Adrenal gland (tissue), 12 donors: ENCODE measurements around the gene CHP1. TPM values are rescaled to one million over a fixed set of nuclear protein-coding genes. Genes with fewer than 3 reads are reported as not detected.

Experiments
- DNase-seq, 7 donors: peaks; one replicate each; pipeline ENCODE4 v3.0.0-alpha.2; 2019 to 2020
- H3K27ac ChIP-seq, 5 donors: fragments of 200-600 bp; sonication (generic) in 4 of 5; 1 replicate in 3 of 5; 2 replicates in 2 of 5; pipeline versions ENCODE4 v1.5.1 to v1.8.0; 2016 to 2020; ENCODE audit warnings: mild to moderate bottlenecking in 1 of 5
- H3K27me3 ChIP-seq: fragments of 200-600 bp; 2 replicates; pipeline ENCODE4 v1.8.0; 2021
- H3K36me3 ChIP-seq, 2 donors: fragments of 200-600 bp; replicated peaks in 1 of 2; 1 replicate in 1 of 2; 2 replicates in 1 of 2; pipeline versions ENCODE4 v1.5.1 to v1.8.0; 2018 to 2022
- H3K4me1 ChIP-seq, 2 donors: fragments of 200-600 bp; replicated peaks in 1 of 2; 1 replicate in 1 of 2; 2 replicates in 1 of 2; pipeline versions ENCODE4 v1.5.1 to v1.8.0; 2018 to 2021
- H3K4me3 ChIP-seq, 4 donors: fragments of 200-600 bp; sonication (generic) in 3 of 4; one replicate each; pipeline ENCODE4 v1.5.1; 2016 to 2018
- H3K9me3 ChIP-seq, 3 donors: fragments of 200-600 bp; sonication (generic) in 1 of 3; replicated peaks in 1 of 3; 1 replicate in 2 of 3; 2 replicates in 1 of 3; pipeline versions ENCODE4 v1.5.1 to v1.8.0; 2016 to 2021
- POLR2A ChIP-seq, 2 donors: fragments of 450-650 bp; IDR thresholded peaks; one replicate each; pipeline ENCODE4 v1.6.1; 2017; ENCODE audit warnings: antibody characterized with exemption in 2 of 2, mild to moderate bottlenecking in 2 of 2, moderate library complexity in 1 of 2
- WGBS, 4 donors: extraction: QIAGEN DNeasy Blood & Tissue Kit in 2 of 4; methylation state at CpG; one replicate each; pipeline versions ENCODE4 v1.1.5 to v1.1.7; 2013 to 2017; 5-methylcytosine and 5-hydroxymethylcytosine counted together
- intact Hi-C, 2 donors: fragments of 100-400 bp; cut with DNase I; formaldehyde crosslinking; loops; one replicate each; pipeline versions ENCODE4 v1.14.1 to v1.15.0; 2022 to 2023
- polyA plus RNA-seq, 3 donors: library from polyadenylated mRNA; stranded (reverse); fragments of 200-250 nt in 2 of 3; fragments of 350-450 nt in 1 of 3; fragmentation: Illumina TruSeq in 1 of 3; extraction: RNeasy Lipid Tissue Mini Kit (QIAGEN cat#74804) in 1 of 3; gene quantifications; one replicate each; pipeline ENCODE4 v1.2.3, GENCODE V29; 2013 to 2014
- total RNA-seq, 9 donors: library from RNA; depleted of rRNA in 4 of 9; stranded (reverse); fragments of >200 nt in 4 of 9; fragments of 120-200 nt in 1 of 9; fragmentation: NEBNext Ultra II Directional in 1 of 9; extraction: Animal tissue kit (Norgen Biotek cat#: 25700) in 1 of 9; gene quantifications; one replicate each; pipeline versions ENCODE4 v1.1.0 to v1.2.4, GENCODE V29; 2013 to 2023
- TF ChIP-seq, protein P1 (sequence below), 6 experiments: fragments of 450-650 bp in 4 of 6; fragments of 200-600 bp in 2 of 6; sonication (generic) in 1 of 6; IDR thresholded peaks; 1 replicate in 5 of 6; 2 replicates in 1 of 6; pipeline versions ENCODE4 v1.5.1 to v1.8.0; 2016 to 2021; ENCODE audit warnings: antibody characterized with exemption in 6 of 6, mild to moderate bottlenecking in 2 of 6, moderate library complexity in 1 of 6
- donor health status: healthy with polysubstance abuse.
- donor health status: Bipolar disorder and iron deficiency.
- donor health status: DM: yes; HTN: yes; CAD: no.
- donor health status: DM: no; HTN: no; CAD: no.
- donor health status: DM: no; HTN: no; CAD: no.
- donor health status: DM: yes; HTN: yes; CAD: no.

The CHP1 gene
- total and polyA plus RNA-seq, 12 donors: 39.7 to 387 (median 165) TPM

GRCh38 chr15:41194444-41194843 is 36.6 kb upstream of the CHP1 start:
- H3K9me3 ChIP-seq: no peaks in the 10 kb centered on the region
- 84 to 94% (median 90%) methylated on average over 1 of the region's 1 CpG for WGBS, 4 donors
- no peak for DNase-seq
- intact Hi-C loops: no loop called here
- no peak overlapping the region for H3K27ac ChIP-seq
- H3K4me1 ChIP-seq: no peaks in the 10 kb centered on the region
- H3K36me3 ChIP-seq: no peaks in the 10 kb centered on the region
- no peaks in the 10 kb centered on the region for H3K27me3 ChIP-seq
- no peak for TF ChIP-seq POLR2A (IDR thresholded peaks at IDR 0.05)
- H3K4me3 ChIP-seq: no peak overlapping the region

GRCh38 chr15:41199470-41199869 is 31.6 kb upstream of the CHP1 start:
- DNase-seq: no peak
- Histone ChIP-seq H3K27me3 (no peaks in the 10 kb centered on the region), H3K4me3 (no peak overlapping the region), H3K36me3 (no peaks in the 10 kb centered on the region), H3K4me1 (no peaks in the 10 kb centered on the region), H3K27ac (no peak overlapping the region), H3K9me3 (no peaks in the 10 kb centered on the region)
- no peak for TF ChIP-seq POLR2A (IDR thresholded peaks at IDR 0.05)
- TF ChIP-seq, protein P1, sequence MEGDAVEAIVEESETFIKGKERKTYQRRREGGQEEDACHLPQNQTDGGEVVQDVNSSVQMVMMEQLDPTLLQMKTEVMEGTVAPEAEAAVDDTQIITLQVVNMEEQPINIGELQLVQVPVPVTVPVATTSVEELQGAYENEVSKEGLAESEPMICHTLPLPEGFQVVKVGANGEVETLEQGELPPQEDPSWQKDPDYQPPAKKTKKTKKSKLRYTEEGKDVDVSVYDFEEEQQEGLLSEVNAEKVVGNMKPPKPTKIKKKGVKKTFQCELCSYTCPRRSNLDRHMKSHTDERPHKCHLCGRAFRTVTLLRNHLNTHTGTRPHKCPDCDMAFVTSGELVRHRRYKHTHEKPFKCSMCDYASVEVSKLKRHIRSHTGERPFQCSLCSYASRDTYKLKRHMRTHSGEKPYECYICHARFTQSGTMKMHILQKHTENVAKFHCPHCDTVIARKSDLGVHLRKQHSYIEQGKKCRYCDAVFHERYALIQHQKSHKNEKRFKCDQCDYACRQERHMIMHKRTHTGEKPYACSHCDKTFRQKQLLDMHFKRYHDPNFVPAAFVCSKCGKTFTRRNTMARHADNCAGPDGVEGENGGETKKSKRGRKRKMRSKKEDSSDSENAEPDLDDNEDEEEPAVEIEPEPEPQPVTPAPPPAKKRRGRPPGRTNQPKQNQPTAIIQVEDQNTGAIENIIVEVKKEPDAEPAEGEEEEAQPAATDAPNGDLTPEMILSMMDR (IDR thresholded peaks at IDR 0.05): no peak
- intact Hi-C loops: no loop called here

DNA sequence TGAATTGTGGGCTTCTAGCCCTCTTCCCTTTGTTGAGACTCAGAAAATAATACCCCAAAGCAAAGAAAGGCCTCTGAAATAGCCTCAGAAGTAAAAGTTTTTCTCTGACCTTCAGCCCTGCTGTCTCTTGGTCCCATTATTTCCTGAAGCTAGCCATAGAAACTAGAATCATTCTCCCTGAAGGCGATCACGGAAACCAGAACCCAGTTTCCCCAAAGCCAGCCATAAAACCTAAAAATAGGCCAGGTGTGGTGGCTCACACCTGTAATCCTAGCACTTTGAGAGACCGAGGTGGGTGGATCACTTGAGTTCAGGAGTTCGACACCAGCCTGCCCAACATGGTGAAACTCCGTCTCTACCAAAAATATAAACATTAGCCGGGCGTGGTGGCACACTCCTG is 27.7 kb upstream of the CHP1 start:
- TF ChIP-seq, protein P1 (IDR thresholded peaks at IDR 0.05): no peak
- TF ChIP-seq POLR2A (IDR thresholded peaks at IDR 0.05): no peak
- DNase-seq: no peak
- intact Hi-C loops: no loop called here
- WGBS, 4 donors: 85 to 93% (median 92%) methylated on average over 6 to 7 of the region's 7 CpGs
- Histone ChIP-seq H3K4me3 (no peak overlapping the region), H3K4me1 (no peaks in the 10 kb centered on the region), H3K27ac (no peak overlapping the region), H3K9me3 (no peaks in the 10 kb centered on the region), H3K27me3 (no peaks in the 10 kb centered on the region), H3K36me3 (no peaks in the 10 kb centered on the region)

- Histone ChIP-seq H3K9me3 (no peaks in the 10 kb centered on the region), H3K27ac (no peak overlapping the region), H3K36me3 (no peaks in the 10 kb centered on the region), H3K4me1 (no peaks in the 10 kb centered on the region), H3K27me3 (no peaks in the 10 kb centered on the region), H3K4me3 (no peak overlapping the region)
- intact Hi-C loops: no loop called here
- TF ChIP-seq, protein P1 (IDR thresholded peaks at IDR 0.05): no peak
- no peak for TF ChIP-seq POLR2A (IDR thresholded peaks at IDR 0.05)
- no peak for DNase-seq
- WGBS, 4 donors: 77 to 87% (median 82%) methylated on average over 3 of the region's 3 CpGs
These were observed 25.8 kb upstream of the CHP1 start for GRCh38 chr15:41205315-41205714.

- no peaks in the 10 kb centered on the region for H3K4me1 ChIP-seq
- no peak overlapping the region for H3K27ac ChIP-seq
- no peak for DNase-seq
- H3K36me3 ChIP-seq: no peaks in the 10 kb centered on the region
- no peak overlapping the region for H3K4me3 ChIP-seq
- intact Hi-C loops: no loop called here
- WGBS, 4 donors: 82 to 96% (median 89%) methylated on average over 5 of the region's 5 CpGs
- no peaks in the 10 kb centered on the region for H3K27me3 ChIP-seq
- H3K9me3 ChIP-seq: no peaks in the 10 kb centered on the region
- TF ChIP-seq, protein P1 (IDR thresholded peaks at IDR 0.05): no peak
- no peak for TF ChIP-seq POLR2A (IDR thresholded peaks at IDR 0.05)
These were observed 23.2 kb upstream of the CHP1 start for GRCh38 chr15:41207687-41208448.
